ENCODE measurements around the gene ARSJ.

GRCh38 chr4:113981591-113981990, 2.1 kb upstream of the ARSJ start:
- TF ChIP-seq CTCF (IDR thresholded peaks at IDR 0.05) (no peak), POLR2A (IDR thresholded peaks at IDR 0.05) (no peak)

All from uterus (tissue), 2 donors.